GM19035 (cell line): Measurements from ENCODE around the gene FAM89B.

ENCODE experiments used
- ATAC-seq: cut with Tn5 transposase; IDR thresholded peaks from one replicate; pipeline ENCODE4 v1.9.1; 2021; ENCODE audit not compliant: unreplicated experiment

Gene FAM89B

GRCh38 chr11:65573391-65574079, 1.2 kb downstream of the FAM89B start:
- ATAC-seq, result no peak

GRCh38 chr11:65574109-65574810, 1.9 kb downstream of the FAM89B start:
- ATAC-seq, result peak; percentile 24

- ATAC-seq, result no peak
These were observed 2.7 kb downstream of the FAM89B start for GRCh38 chr11:65574811-65575567.

- ATAC-seq, result peak; percentile 30
These were observed 3.4 kb downstream of the FAM89B start, which contains the start of gene EHBP1L1 for GRCh38 chr11:65575568-65576231. Gene EHBP1L1, plus strand, starts transcription at chr11:65576053. Its CDS starts 250 bp downstream, at chr11:65576303.

- ATAC-seq, result no peak
These were observed 4.0 kb downstream of the FAM89B start for GRCh38 chr11:65576232-65576866.

GRCh38 chr11:65576867-65577755, 4.8 kb downstream of the FAM89B start:
- no peak for ATAC-seq

GRCh38 chr11:65577756-65578109, 5.4 kb downstream of the FAM89B start:
- ATAC-seq, result no peak

GRCh38 chr11:65578134-65578533, 5.8 kb downstream of the FAM89B start:
- ATAC-seq, result no peak

GRCh38 chr11:65578667-65579066, 6.3 kb downstream of the FAM89B start:
- no peak for ATAC-seq

- ATAC-seq, result no peak
These were observed 7.0 kb downstream of the FAM89B start for GRCh38 chr11:65579291-65579690.

- ATAC-seq, result no peak
These were observed 7.8 kb downstream of the FAM89B start for GRCh38 chr11:65580031-65580692.

- no peak for ATAC-seq
These were observed 8.4 kb downstream of the FAM89B start for GRCh38 chr11:65580756-65581155.

GRCh38 chr11:65581928-65582327, 9.6 kb downstream of the FAM89B start:
- no peak for ATAC-seq

GRCh38 chr11:65583589-65583988, 11.3 kb downstream of the FAM89B start:
- no peak for ATAC-seq

- ATAC-seq, result no peak
These were observed 11.8 kb downstream of the FAM89B start for GRCh38 chr11:65584106-65584505.

GRCh38 chr11:65584723-65585171, 12.4 kb downstream of the FAM89B start:
- no peak for ATAC-seq

- ATAC-seq, result no peak
These were observed 13.3 kb downstream of the FAM89B start for GRCh38 chr11:65585396-65586246.

- ATAC-seq, result no peak
These were observed 13.9 kb downstream of the FAM89B start for GRCh38 chr11:65586247-65586630.
